OCI-LY3 (cell line): ENCODE results near the gene MANEAL.

ENCODE experiments used
- H2AFZ ChIP-seq: fragments of 200-600, 300-600 bp; shearing (Covaris generic); 2 replicates; pipeline ENCODE4 v1.6.0; 2014; ENCODE audit warnings: antibody characterized with exemption, low read depth, low read length
- H3K27ac ChIP-seq: fragments of 200-600, 300-600 bp; sonication (generic); 2 replicates; pipeline ENCODE4 v1.5.1; 2014; ENCODE audit warnings: mild to moderate bottlenecking, low read length, moderate library complexity, mixed read lengths
- H3K27me3 ChIP-seq: fragments of 200-600, 300-600 bp; sonication (generic); 2 replicates; pipeline ENCODE4 v1.6.1; 2014; ENCODE audit warnings: low read depth, low read length, mixed read lengths
- H3K36me3 ChIP-seq: fragments of 200-600, 300-600 bp; sonication (generic); replicated peaks from 2 replicates; pipeline ENCODE3; 2014; ENCODE audit warnings: low read depth, low read length, mixed read lengths
- H3K4me1 ChIP-seq: fragments of 300-600, 200-600 bp; sonication (generic); 2 replicates; pipeline ENCODE4 v1.6.1; 2014; ENCODE audit warnings: low read length, mixed read lengths
- H3K4me2 ChIP-seq: fragments of 200-600, 300-600 bp; sonication (generic); 2 replicates; pipeline ENCODE4 v1.6.1; 2014; ENCODE audit warnings: low read length, mixed read lengths
- H3K4me3 ChIP-seq: fragments of 300-600, 200-600 bp; sonication (generic); 2 replicates; pipeline ENCODE4 v1.5.1; 2014; ENCODE audit warnings: antibody characterized with exemption, mild to moderate bottlenecking, low read length, moderate library complexity
- H3K79me2 ChIP-seq: fragments of 300-600, 200-600 bp; shearing (Covaris generic); 2 replicates; pipeline ENCODE4 v1.6.1; 2014; ENCODE audit warnings: mild to moderate bottlenecking, low read length, mixed read lengths
- H3K9ac ChIP-seq: fragments of 300-600, 200-600 bp; shearing (Covaris generic); 2 replicates; pipeline ENCODE4 v1.6.0; 2014; ENCODE audit warnings: mild to moderate bottlenecking, low read length, moderate library complexity
- H3K9me3 ChIP-seq: fragments of 200-600, 300-600 bp; shearing (Covaris generic); 2 replicates; pipeline ENCODE4 v1.6.1; 2014; ENCODE audit warnings: low read length, mixed read lengths; ENCODE audit not compliant: insufficient read depth
- H4K20me1 ChIP-seq: fragments of 200-600, 300-600 bp; sonication (generic); 2 replicates; pipeline ENCODE4 v1.6.1; 2016; ENCODE audit warnings: low read length, mixed read lengths; ENCODE audit not compliant: insufficient read depth
- CTCF ChIP-seq: fragments of 200-600, 300-600 bp; sonication (generic); IDR thresholded peaks from 2 replicates; pipeline ENCODE4 v1.5.1; 2014; ENCODE audit warnings: antibody characterized with exemption, low read length, low read depth
- EZH2phosphoT487 ChIP-seq: fragments of 200-600 bp; shearing (Covaris generic); IDR thresholded peaks from 2 replicates; pipeline ENCODE4 v1.6.1; 2018; ENCODE audit warnings: antibody characterized with exemption, mixed run types, low read depth

The MANEAL gene

GRCh38 chr1:37793773-37794371 lies at the start of gene MANEAL:
Gene MANEAL, plus strand, starts transcription at chr1:37793847. Its CDS starts 336 bp downstream, at chr1:37794183.
- TF ChIP-seq CTCF (no peak), EZH2phosphoT487 (no peak)
- H3K79me2 ChIP-seq = peaks cover 17% of the 10 kb centered on the region
- H3K4me1 ChIP-seq = peaks cover 22% of the 10 kb centered on the region
- no peaks in the 10 kb centered on the region for H3K27me3 ChIP-seq
- H3K9ac ChIP-seq = peak within 1 kb of the TSS; percentile 75
- peaks cover 14% of the 10 kb centered on the region; the same call in 1 of the 2 replicates for H4K20me1 ChIP-seq
- H3K4me3 ChIP-seq = peak within 1 kb of the TSS; percentile 97
- peak within 1 kb of the TSS; percentile 23; the same call in 1 of the 2 replicates for H3K27ac ChIP-seq
- H3K4me2 ChIP-seq = peak within 1 kb of the TSS; percentile 96
- no peaks in the 10 kb centered on the region for H3K9me3 ChIP-seq
- H3K36me3 ChIP-seq = peaks cover 8% of the 10 kb centered on the region
- H2AFZ ChIP-seq = no peak within 1 kb of the TSS; the same call in 1 of the 2 replicates

- no peak overlapping the region for H3K9ac ChIP-seq
- TF ChIP-seq CTCF (no peak), EZH2phosphoT487 (no peak)
- H2AFZ ChIP-seq = no peak overlapping the region
- no peaks in the 10 kb centered on the region for H3K9me3 ChIP-seq
- no peaks in the 10 kb centered on the region for H3K79me2 ChIP-seq
- no peak overlapping the region for H3K4me3 ChIP-seq
- H3K27me3 ChIP-seq = 0 out of 2 replicates have a peak, but pooled peaks cover under 1% of the 10 kb centered on the region
- H3K4me2 ChIP-seq = no peak overlapping the region
- no peak overlapping the region for H3K27ac ChIP-seq
- H4K20me1 ChIP-seq = no peaks in the 10 kb centered on the region
- peaks cover 3% of the 10 kb centered on the region; the same call in 1 of the 2 replicates for H3K4me1 ChIP-seq
- no peaks in the 10 kb centered on the region for H3K36me3 ChIP-seq
Measured at GRCh38 chr1:37746806-37747205, 46.8 kb upstream of the MANEAL start.

GRCh38 chr1:37748565-37748964 lies 45.1 kb upstream of the MANEAL start:
- H3K4me2 ChIP-seq = no peak overlapping the region
- H3K27me3 ChIP-seq = 0 out of 2 replicates have a peak, but pooled peaks cover 3% of the 10 kb centered on the region
- no peak for TF ChIP-seq EZH2phosphoT487
- no peak for TF ChIP-seq CTCF

GRCh38 chr1:37752213-37752582 lies 41.4 kb upstream of the MANEAL start:
- H3K79me2 ChIP-seq = no peaks in the 10 kb centered on the region
- no peak overlapping the region; the same call in 1 of the 2 replicates for H2AFZ ChIP-seq
- H3K9me3 ChIP-seq = no peaks in the 10 kb centered on the region
- no peaks in the 10 kb centered on the region for H4K20me1 ChIP-seq
- no peak for TF ChIP-seq CTCF
- no peak for TF ChIP-seq EZH2phosphoT487
- H3K27me3 ChIP-seq = 0 out of 2 replicates have a peak, but pooled peaks cover 3% of the 10 kb centered on the region
- peak overlapping the region; percentile 66 for H3K4me3 ChIP-seq
- H3K36me3 ChIP-seq = no peaks in the 10 kb centered on the region
- H3K4me1 ChIP-seq = peaks cover 3% of the 10 kb centered on the region; the same call in 1 of the 2 replicates
- H3K27ac ChIP-seq = no peak overlapping the region
- peak overlapping the region; percentile 63 for H3K4me2 ChIP-seq
- no peak overlapping the region for H3K9ac ChIP-seq

More at GRCh38 chr1:37748565-37748964, 45.1 kb upstream of the MANEAL start:
- Histone ChIP-seq H4K20me1 (no peaks in the 10 kb centered on the region), H3K9ac (no peak overlapping the region), H3K9me3 (no peaks in the 10 kb centered on the region), H2AFZ (no peak overlapping the region), H3K4me1 (peaks cover 3% of the 10 kb centered on the region; the same call in 1 of the 2 replicates), H3K27ac (no peak overlapping the region), H3K4me3 (no peak overlapping the region), H3K36me3 (no peaks in the 10 kb centered on the region), H3K79me2 (no peaks in the 10 kb centered on the region)
